NCI-H345 treated with DMSO at 0.1 percent for 48 hours (cell line): Measurements from ENCODE around the gene NLRP13.

Source experiments
- DNase-seq: peaks from one replicate; lab custom pipeline; 2025; ENCODE audit not compliant: unreplicated experiment; lab: John Stamatoyannopoulos, UW

Gene NLRP13

GRCh38 chr19:55907286-55907685 is 24.9 kb downstream of the NLRP13 start:
- DNase-seq: no peak

GRCh38 chr19:55902080-55902751 is 29.9 kb downstream of the NLRP13 start:
- DNase-seq: no peak

- DNase-seq: no peak
Measured at GRCh38 chr19:55901369-55902079, 30.6 kb downstream of the NLRP13 start.

GRCh38 chr19:55898911-55899310 is 33.2 kb downstream of the NLRP13 start:
- DNase-seq: no peak

GRCh38 chr19:55882626-55883025 is 49.5 kb downstream of the NLRP13 start:
- DNase-seq: no peak

GRCh38 chr19:55877211-55877610 is 54.9 kb downstream of the NLRP13 start:
- no peak for DNase-seq

- DNase-seq: no peak
Measured at GRCh38 chr19:55870736-55871135, 61.4 kb downstream of the NLRP13 start.

GRCh38 chr19:55867101-55867500 is 65.0 kb downstream of the NLRP13 start:
- no peak for DNase-seq

GRCh38 chr19:55866521-55866920 is 65.6 kb downstream of the NLRP13 start:
- no peak for DNase-seq

GRCh38 chr19:55858969-55859368 is 73.2 kb downstream of the NLRP13 start:
- DNase-seq: no peak

- DNase-seq: no peak
Measured at GRCh38 chr19:55858401-55858800, 73.7 kb downstream of the NLRP13 start.

- no peak for DNase-seq
Measured at GRCh38 chr19:55857974-55858373, 74.2 kb downstream of the NLRP13 start.

GRCh38 chr19:55857149-55857548 is 75.0 kb downstream of the NLRP13 start:
- DNase-seq: no peak

- no peak for DNase-seq
Measured at GRCh38 chr19:55855160-55855559, 77.0 kb downstream of the NLRP13 start.
